Endothelial cell of umbilical vein (primary cell): ENCODE data around the gene PTPRK. TPM values are rescaled to one million over a fixed set of nuclear protein-coding genes. Genes with fewer than 3 reads are reported as not detected.

ENCODE experiments used
- BruUV-seq: library from RNA; stranded (reverse); fragments of 400-500 nt; replicated peaks from 2 replicates; lab custom pipeline; 2021; lab: Mats Ljungman, UMichigan
- CTCF ChIA-PET: fragments of 300-600, 350-600 bp; sonication (Branson Sonifier 250); formaldehyde crosslinking; loops from one replicate; lab custom pipeline; 2021; ENCODE audit warnings: antibody characterized with exemption, inconsistent platforms; lab: Charles Lee
- POLR2A ChIA-PET: fragments of 300-600, 350-600 bp; sonication (Branson Sonifier 250); formaldehyde crosslinking; loops from one replicate; lab custom pipeline; 2021; ENCODE audit warnings: antibody characterized with exemption, inconsistent platforms; lab: Charles Lee
- DNase-seq: peaks from one replicate; pipeline ENCODE4 v3.0.0-alpha.2; 2011; ENCODE audit warnings: low read depth, low spot score
- FAIRE-seq: peaks from 2 replicates; lab custom pipeline; 2011; peaks lifted over from hg19 to GRCh38; lab: Jason Lieb, UNC
- H2AFZ ChIP-seq: 2 replicates; pipeline ENCODE4 v1.6.0; 2012; ENCODE audit warnings: low read depth, low read length, control low read depth, inconsistent platforms
- H3K27ac ChIP-seq: 2 replicates; pipeline ENCODE4 v1.5.1; 2011; ENCODE audit warnings: low read depth, mild to moderate bottlenecking, control low read depth, low read length, moderate library complexity; ENCODE audit not compliant: insufficient read depth
- H3K27me3 ChIP-seq, 2 experiments: 2 replicates each; pipeline versions ENCODE4 v1.6.0 to v1.6.1; 2011; ENCODE audit warnings: low read length in 2 of 2, mixed read lengths in 1 of 2; ENCODE audit not compliant: control insufficient read depth in 2 of 2, insufficient read depth in 2 of 2
- H3K36me3 ChIP-seq, 2 experiments: 2 replicates in 1 of 2; 3 replicates in 1 of 2; pipeline ENCODE4 v1.5.1; 2011; ENCODE audit warnings: low read length in 2 of 2, mild to moderate bottlenecking in 1 of 2, moderate library complexity in 1 of 2; ENCODE audit not compliant: control insufficient read depth in 2 of 2, insufficient read depth in 2 of 2; ENCODE audit errors: extremely low read depth in 1 of 2
- H3K4me1 ChIP-seq: 3 replicates; pipeline ENCODE4 v1.5.1; 2011; ENCODE audit warnings: mild to moderate bottlenecking, low read length; ENCODE audit not compliant: control insufficient read depth, insufficient read depth; ENCODE audit errors: extremely low read depth
- H3K4me2 ChIP-seq: 2 replicates; pipeline ENCODE4 v1.6.1; 2011; ENCODE audit warnings: low read length, control low read depth, mixed read lengths; ENCODE audit not compliant: insufficient read depth
- H3K4me3 ChIP-seq, 3 experiments: fragments of 200-600 bp in 1 of 3; sonication (generic), shearing (Covaris generic) in 1 of 3; replicated peaks in 1 of 3; 2 replicates each; pipeline ENCODE4 v1.5.1; 2011 to 2016; ENCODE audit warnings: control low read depth in 3 of 3, low read length in 3 of 3, mild to moderate bottlenecking in 2 of 3, inconsistent platforms in 1 of 3, low read depth in 1 of 3, moderate library complexity in 1 of 3; ENCODE audit not compliant: insufficient read depth in 1 of 3
- H3K79me2 ChIP-seq: 2 replicates; pipeline ENCODE4 v1.6.0; 2012; ENCODE audit warnings: low read length, inconsistent platforms; ENCODE audit not compliant: control insufficient read depth, insufficient read depth
- H3K9ac ChIP-seq: replicated peaks from 2 replicates; pipeline ENCODE3; 2011; ENCODE audit warnings: low read length, control low read depth; ENCODE audit not compliant: insufficient read depth; ENCODE audit errors: extremely low read depth
- H3K9me1 ChIP-seq: replicated peaks from 3 replicates; pipeline ENCODE4 v1.6.0; 2011; ENCODE audit warnings: mild to moderate bottlenecking, low read length; ENCODE audit not compliant: control insufficient read depth, insufficient read depth; ENCODE audit errors: extremely low read depth
- H3K9me3 ChIP-seq: replicated peaks from 2 replicates; pipeline ENCODE4 v1.5.1; 2012; ENCODE audit warnings: low read length, inconsistent platforms; ENCODE audit not compliant: control insufficient read depth, insufficient read depth
- H4K20me1 ChIP-seq: replicated peaks from 2 replicates; pipeline ENCODE3; 2011; ENCODE audit warnings: mild to moderate bottlenecking, low read length; ENCODE audit not compliant: control insufficient read depth, insufficient read depth; ENCODE audit errors: extremely low read depth
- CTCF ChIP-seq, 2 donors: IDR thresholded peaks; 1 replicate in 1 of 2; 2 replicates in 1 of 2; pipeline ENCODE4 v1.5.1; 2011; ENCODE audit warnings: low read length in 2 of 2, mild to moderate bottlenecking in 2 of 2, moderate library complexity in 2 of 2, control low read depth in 1 of 2, inconsistent platforms in 1 of 2, low read depth in 1 of 2; ENCODE audit not compliant: insufficient read depth in 1 of 2; ENCODE audit errors: extremely low read depth in 1 of 2
- EZH2 ChIP-seq: IDR thresholded peaks from 2 replicates; pipeline ENCODE4 v1.6.1; 2012; ENCODE audit warnings: borderline replicate concordance, low read depth, mild to moderate bottlenecking, moderate library complexity, low read length, inconsistent platforms; ENCODE audit not compliant: severe bottlenecking
- FOS ChIP-seq: IDR thresholded peaks from 2 replicates; pipeline ENCODE4 v1.6.1; 2011; ENCODE audit warnings: mild to moderate bottlenecking, low read length, moderate library complexity, borderline replicate concordance; ENCODE audit not compliant: insufficient read depth
- GATA2 ChIP-seq: IDR thresholded peaks from 2 replicates; pipeline ENCODE4 v1.7.0; 2011; ENCODE audit warnings: low read depth, mild to moderate bottlenecking, moderate library complexity, mixed read lengths, low read length; ENCODE audit not compliant: insufficient read length, insufficient read depth
- JUN ChIP-seq: IDR thresholded peaks from 2 replicates; pipeline ENCODE4 v1.6.1; 2011; ENCODE audit warnings: borderline replicate concordance, low read depth; ENCODE audit not compliant: insufficient read length, insufficient read depth
- MAX ChIP-seq: IDR thresholded peaks from 2 replicates; pipeline ENCODE4 v1.6.1; 2011; ENCODE audit not compliant: insufficient read depth, insufficient read length
- MYC ChIP-seq: IDR thresholded peaks from one replicate; pipeline ENCODE4 v1.6.1; 2011; ENCODE audit warnings: mild to moderate bottlenecking, low read depth, low read length
- POLR2A ChIP-seq: IDR thresholded peaks from 2 replicates; pipeline ENCODE4 v1.6.1; 2012; ENCODE audit warnings: low read depth, mild to moderate bottlenecking, control low read depth, low read length
- POLR2AphosphoS5 ChIP-seq: IDR thresholded peaks from 2 replicates; pipeline ENCODE4 v1.6.1; 2012; ENCODE audit warnings: low read depth, mild to moderate bottlenecking, control low read depth, low read length, moderate library complexity; ENCODE audit not compliant: insufficient read depth
- dilution Hi-C: fragments of 300-500 bp; cut with MboI; formaldehyde crosslinking; loops from one replicate; pipeline ENCODE4 v1.15.0; 2019; ENCODE audit warnings: low sequenced_read_pairs; ENCODE audit not compliant: extremely low pct_ligation_motif_present
- intact Hi-C: fragments of 100-400 bp; cut with micrococcal nuclease; formaldehyde crosslinking; loops from one replicate; pipeline ENCODE4 v1.10.0; 2022
- polyA plus RNA-seq, 4 experiments: library from polyadenylated mRNA; depleted of rRNA in 3 of 4; stranded (reverse) in 3 of 4; unstranded in 1 of 4; fragments of >200 nt; gene quantifications; 2 replicates each; pipeline versions ENCODE4 v1.2.1 to v1.2.3, GENCODE V29; 2011 to 2012; ENCODE audit warnings: missing spikeins in 1 of 4
- total RNA-seq: library from RNA; stranded (reverse); gene quantifications from 2 replicates; pipeline ENCODE4 v1.2.3, GENCODE V29; 2021

The PTPRK gene
- total and polyA plus RNA-seq, 2 donors (not counting 3 experiments of a cell fraction or from before 2014, with no cell fraction given): 15.2 to 74.0 TPM

GRCh38 chr6:128171182-128171581 lies 349.2 kb downstream of the PTPRK start:
- dilution Hi-C loops (no loop called here), intact Hi-C loops (no loop called here)
- no peak overlapping the region for H3K4me2 ChIP-seq
- ChIA-PET CTCF (interaction anchor here (0.7 kb wide), 1 partner anchor 360 kb away, joined by 3 read pairs; no protein-coding TSS in a partner anchor), POLR2A (no interaction called here)
- H3K27me3 ChIP-seq: no peaks in the 10 kb centered on the region
- H3K4me1 ChIP-seq: no peaks in the 10 kb centered on the region
- H3K36me3 ChIP-seq: no peaks in the 10 kb centered on the region
- no peaks in the 10 kb centered on the region for H4K20me1 ChIP-seq
- BruUV-seq: no TSS peak
- no peak overlapping the region for H3K4me3 ChIP-seq
- H3K79me2 ChIP-seq: no peaks in the 10 kb centered on the region
- no peaks in the 10 kb centered on the region for H3K9me1 ChIP-seq
- no peak overlapping the region for H2AFZ ChIP-seq
- DNase-seq (no peak), FAIRE-seq (no peak)
- no peak overlapping the region for H3K27ac ChIP-seq
- TF ChIP-seq POLR2A (no peak), EZH2 (no peak), MAX (no peak), MYC (no peak), JUN (no peak), CTCF (IDR thresholded peaks at IDR 0.05; ENCODE audit: extremely low read depth in 1 of 2, insufficient read depth in 1 of 2, low read depth in 1 of 2, low read length in 2 of 2) (no peak), GATA2 (no peak), FOS (no peak), POLR2AphosphoS5 (no peak)
- H3K9me3 ChIP-seq: no peaks in the 10 kb centered on the region
- H3K9ac ChIP-seq: no peak overlapping the region
